Measurements from ENCODE around the gene FANCD2.

FANCD2 gene

GRCh38 chr3:10010878-10011465 is 15.3 kb upstream of the FANCD2 start:
- H3K9me3 ChIP-seq (ENCODE audit: control insufficient read depth, insufficient read depth, low read length), result no peaks in the 10 kb centered on the region
- H3K9me2 ChIP-seq (replicated peaks; ENCODE audit: control insufficient read depth, low read length), result no peaks in the 10 kb centered on the region
- no peaks in the 10 kb centered on the region for H3K27me3 ChIP-seq (ENCODE audit: control insufficient read depth, low read length)
- TF ChIP-seq CTCF (IDR thresholded peaks at IDR 0.05; ENCODE audit: low read depth, low read length, poor library complexity, severe bottlenecking) (no peak), EZH2phosphoT487 (IDR thresholded peaks at IDR 0.05; ENCODE audit: borderline replicate concordance, low read length) (no peak)
- no peaks in the 10 kb centered on the region for H3K79me2 ChIP-seq (ENCODE audit: control insufficient read depth, low read length)
- H4K20me1 ChIP-seq (ENCODE audit: control insufficient read depth, insufficient read depth, low read depth, low read length), result peaks cover 8% of the 10 kb centered on the region
- peaks cover 31% of the 10 kb centered on the region for H3K4me1 ChIP-seq (ENCODE audit: control insufficient read depth, low read length)
- no peak overlapping the region for H3K27ac ChIP-seq (ENCODE audit: low read depth, low read length)
- H3K4me2 ChIP-seq (ENCODE audit: low read length), result peak overlapping the region; percentile 98
- H3K36me3 ChIP-seq (ENCODE audit: control insufficient read depth, low read length), result no peaks in the 10 kb centered on the region
- peak overlapping the region; percentile 77 for H3K4me3 ChIP-seq (ENCODE audit: low read length)
- no peaks in the 10 kb centered on the region; the same call in none of the 2 replicates for H3F3A ChIP-seq (ENCODE audit: control insufficient read depth, insufficient read depth)

- Histone ChIP-seq H3K4me1 (ENCODE audit: control insufficient read depth, low read length) (peaks cover 31% of the 10 kb centered on the region), H3K27ac (ENCODE audit: low read depth, low read length) (no peak overlapping the region), H3K36me3 (ENCODE audit: control insufficient read depth, low read length) (no peaks in the 10 kb centered on the region), H3F3A (ENCODE audit: control insufficient read depth, insufficient read depth) (no peaks in the 10 kb centered on the region; the same call in 1 of the 2 replicates), H3K79me2 (ENCODE audit: control insufficient read depth, low read length) (no peaks in the 10 kb centered on the region), H3K4me2 (ENCODE audit: low read length) (peak overlapping the region; percentile 98), H3K9me2 (replicated peaks; ENCODE audit: control insufficient read depth, low read length) (no peaks in the 10 kb centered on the region), H3K4me3 (ENCODE audit: low read length) (peak overlapping the region; percentile 77; the same call in 1 of the 2 replicates), H3K27me3 (ENCODE audit: control insufficient read depth, low read length) (no peaks in the 10 kb centered on the region), H4K20me1 (ENCODE audit: control insufficient read depth, insufficient read depth, low read depth, low read length) (peaks cover 5% of the 10 kb centered on the region; the same call in 1 of the 2 replicates), H3K9me3 (ENCODE audit: control insufficient read depth, insufficient read depth, low read length) (no peaks in the 10 kb centered on the region)
- no peak for TF ChIP-seq CTCF (IDR thresholded peaks at IDR 0.05; ENCODE audit: low read depth, low read length, poor library complexity, severe bottlenecking)
- no peak for TF ChIP-seq EZH2phosphoT487 (IDR thresholded peaks at IDR 0.05; ENCODE audit: borderline replicate concordance, low read length)
Observed at GRCh38 chr3:10011631-10012030, 14.6 kb upstream of the FANCD2 start.

GRCh38 chr3:10012106-10012505 is 14.1 kb upstream of the FANCD2 start:
- Histone ChIP-seq H3K9me3 (ENCODE audit: control insufficient read depth, insufficient read depth, low read length) (no peaks in the 10 kb centered on the region), H3K36me3 (ENCODE audit: control insufficient read depth, low read length) (no peaks in the 10 kb centered on the region), H3K4me1 (ENCODE audit: control insufficient read depth, low read length) (peaks cover 31% of the 10 kb centered on the region), H3F3A (ENCODE audit: control insufficient read depth, insufficient read depth) (no peaks in the 10 kb centered on the region; the same call in 1 of the 2 replicates), H4K20me1 (ENCODE audit: control insufficient read depth, insufficient read depth, low read depth, low read length) (peaks cover 5% of the 10 kb centered on the region; the same call in 1 of the 2 replicates), H3K79me2 (ENCODE audit: control insufficient read depth, low read length) (no peaks in the 10 kb centered on the region), H3K4me2 (ENCODE audit: low read length) (no peak overlapping the region), H3K4me3 (ENCODE audit: low read length) (no peak overlapping the region), H3K27me3 (ENCODE audit: control insufficient read depth, low read length) (no peaks in the 10 kb centered on the region), H3K27ac (ENCODE audit: low read depth, low read length) (no peak overlapping the region), H3K9me2 (replicated peaks; ENCODE audit: control insufficient read depth, low read length) (no peaks in the 10 kb centered on the region)
- TF ChIP-seq CTCF (IDR thresholded peaks at IDR 0.05; ENCODE audit: low read depth, low read length, poor library complexity, severe bottlenecking), result no peak
